ENCODE data around the gene SIGLEC6. TPM values are rescaled to one million over a fixed set of nuclear protein-coding genes. Genes with fewer than 3 reads are reported as not detected.

Gene SIGLEC6
- total RNA-seq, 1 donor from 2014 or later, result 1.2 TPM

GRCh38 chr19:51476164-51476563, 55.3 kb downstream of the SIGLEC6 start:
- no peaks in the 10 kb centered on the region for H3K9me3 ChIP-seq
- intact Hi-C loops (cut with DNase I), result loop anchor here (1.0 to 10.0 kb wide), 2 partner anchors 21 to 309 kb away; no protein-coding TSS in a partner anchor
- no peaks in the 10 kb centered on the region for H3K4me1 ChIP-seq
- H3K36me3 ChIP-seq, result no peaks in the 10 kb centered on the region
- no peak for DNase-seq (ENCODE audit: extremely low spot score in 2 of 2)
- no peak overlapping the region for H3K4me3 ChIP-seq
- no peaks in the 10 kb centered on the region for H3K27me3 ChIP-seq
- TF ChIP-seq POLR2AphosphoS5 (IDR thresholded peaks at IDR 0.05; ENCODE audit: insufficient read depth in 1 of 2, low read depth in 1 of 2) (no peak), CTCF (IDR thresholded peaks at IDR 0.05) (no peak), POLR2A (IDR thresholded peaks at IDR 0.05) (no peak)
- H3K27ac ChIP-seq, result no peak overlapping the region

GRCh38 chr19:51473009-51473707, 58.3 kb downstream of the SIGLEC6 start:
- no peaks in the 10 kb centered on the region for H3K27me3 ChIP-seq
- TF ChIP-seq POLR2A (IDR thresholded peaks at IDR 0.05), result no peak
- TF ChIP-seq POLR2AphosphoS5 (IDR thresholded peaks at IDR 0.05; ENCODE audit: insufficient read depth in 1 of 2, low read depth in 1 of 2), result peak in 1 of 2 donors; percentile 21
- peak in 2 of 3 experiments; percentile 53 to 72 for TF ChIP-seq CTCF (IDR thresholded peaks at IDR 0.05)
- intact Hi-C loops (cut with DNase I), result loop anchor here (10.0 kb wide), 1 partner anchor 312 kb away; no protein-coding TSS in a partner anchor
- H3K4me1 ChIP-seq, result no peaks in the 10 kb centered on the region
- no peaks in the 10 kb centered on the region for H3K36me3 ChIP-seq
- no peak for DNase-seq (ENCODE audit: extremely low spot score in 2 of 2)
- H3K4me3 ChIP-seq, result no peak overlapping the region
- H3K9me3 ChIP-seq, result no peaks in the 10 kb centered on the region
- H3K27ac ChIP-seq, result no peak overlapping the region

- Histone ChIP-seq H3K27me3 (no peaks in the 10 kb centered on the region), H3K4me1 (no peaks in the 10 kb centered on the region), H3K4me3 (no peak overlapping the region), H3K27ac (no peak overlapping the region), H3K36me3 (no peaks in the 10 kb centered on the region), H3K9me3 (no peaks in the 10 kb centered on the region)
- intact Hi-C loops (cut with DNase I), result loop anchor here (10.0 kb wide), 1 partner anchor 312 kb away; no protein-coding TSS in a partner anchor
- no peak for TF ChIP-seq POLR2AphosphoS5 (IDR thresholded peaks at IDR 0.05; ENCODE audit: insufficient read depth in 1 of 2, low read depth in 1 of 2)
- no peak for TF ChIP-seq CTCF (IDR thresholded peaks at IDR 0.05)
- no peak for TF ChIP-seq POLR2A (IDR thresholded peaks at IDR 0.05)
- DNase-seq (ENCODE audit: extremely low spot score in 2 of 2), result no peak
Measured at GRCh38 chr19:51472607-51473006, 58.9 kb downstream of the SIGLEC6 start.

GRCh38 chr19:51471527-51471926, 59.9 kb downstream of the SIGLEC6 start:
- intact Hi-C loops (cut with DNase I), result loop anchor here (10.0 kb wide), 1 partner anchor 313 kb away; no protein-coding TSS in a partner anchor

More at GRCh38 chr19:51471527-51471926, 59.9 kb downstream of the SIGLEC6 start:
- Histone ChIP-seq H3K4me1 (no peaks in the 10 kb centered on the region), H3K9me3 (no peaks in the 10 kb centered on the region), H3K36me3 (no peaks in the 10 kb centered on the region), H3K27ac (no peak overlapping the region), H3K27me3 (no peaks in the 10 kb centered on the region), H3K4me3 (no peak overlapping the region)
- DNase-seq (ENCODE audit: extremely low spot score in 2 of 2), result no peak
- TF ChIP-seq CTCF (IDR thresholded peaks at IDR 0.05), result no peak
- no peak for TF ChIP-seq POLR2A (IDR thresholded peaks at IDR 0.05)
- TF ChIP-seq POLR2AphosphoS5 (IDR thresholded peaks at IDR 0.05; ENCODE audit: insufficient read depth in 1 of 2, low read depth in 1 of 2), result no peak
